Measurements from ENCODE around the gene SLC35E4.
"Not testable (repeated sequence)": the region's sequence is repeated elsewhere in the genome, so short reads cannot be mapped to it uniquely, and the experiment has no call there.

SLC35E4 gene

GRCh38 chr22:30635273-30636225, at the start of gene SLC35E4:
TSS of gene SLC35E4 (plus strand) at chr22:30635781. CDS start at chr22:30636451, 670 bp downstream.
- Histone ChIP-seq H3K4me1 (ENCODE audit: control insufficient read depth, insufficient read depth, low read length) (peaks cover 29% of the 10 kb centered on the region), H3K9ac (ENCODE audit: low read length) (peak within 1 kb of the TSS; percentile 79), H3K36me3 (ENCODE audit: control insufficient read depth, insufficient read depth, low read length) (no peaks in the 10 kb centered on the region), H3K9me3 (ENCODE audit: control insufficient read depth, low read length) (no peaks in the 10 kb centered on the region), H3K27me3 (ENCODE audit: control insufficient read depth, insufficient read depth, low read length) (no peaks in the 10 kb centered on the region), H3K4me3 (ENCODE audit: low read length) (peak within 1 kb of the TSS; percentile 29)

- H3K9ac ChIP-seq (ENCODE audit: low read length), result no peak overlapping the region
- peaks cover 4% of the 10 kb centered on the region for H3K36me3 ChIP-seq (ENCODE audit: control insufficient read depth, insufficient read depth, low read length)
- no peaks in the 10 kb centered on the region for H3K27me3 ChIP-seq (ENCODE audit: control insufficient read depth, insufficient read depth, low read length)
- H3K9me3 ChIP-seq (ENCODE audit: control insufficient read depth, low read length), result no peaks in the 10 kb centered on the region
- H3K4me3 ChIP-seq (ENCODE audit: low read length), result no peak overlapping the region
- peaks cover 13% of the 10 kb centered on the region for H3K4me1 ChIP-seq (ENCODE audit: control insufficient read depth, insufficient read depth, low read length)
Observed at GRCh38 chr22:30586414-30586813, 49.2 kb upstream of the SLC35E4 start.

- Histone ChIP-seq H3K4me1 (ENCODE audit: control insufficient read depth, insufficient read depth, low read length) (peaks cover 29% of the 10 kb centered on the region), H3K9me3 (ENCODE audit: control insufficient read depth, low read length) (no peaks in the 10 kb centered on the region), H3K36me3 (ENCODE audit: control insufficient read depth, insufficient read depth, low read length) (no peaks in the 10 kb centered on the region), H3K4me3 (ENCODE audit: low read length) (peak overlapping the region; percentile 63), H3K9ac (ENCODE audit: low read length) (peak overlapping the region; percentile 74), H3K27me3 (ENCODE audit: control insufficient read depth, insufficient read depth, low read length) (no peaks in the 10 kb centered on the region)
Observed at GRCh38 chr22:30591191-30591587, 44.4 kb upstream of the SLC35E4 start.

- Histone ChIP-seq H3K4me1 (ENCODE audit: control insufficient read depth, insufficient read depth, low read length) (peaks cover 30% of the 10 kb centered on the region), H3K4me3 (ENCODE audit: low read length) (peak within 1 kb of the TSS; percentile 63), H3K9ac (ENCODE audit: low read length) (peak within 1 kb of the TSS; percentile 74), H3K9me3 (ENCODE audit: control insufficient read depth, low read length) (no peaks in the 10 kb centered on the region), H3K36me3 (ENCODE audit: control insufficient read depth, insufficient read depth, low read length) (no peaks in the 10 kb centered on the region), H3K27me3 (ENCODE audit: control insufficient read depth, insufficient read depth, low read length) (no peaks in the 10 kb centered on the region)
Observed at GRCh38 chr22:30591588-30592359, 43.8 kb upstream of the SLC35E4 start, which contains the start of gene PES1. TSS of gene PES1 (minus strand) at chr22:30591910. CDS start at chr22:30591833, 77 bp downstream.

GRCh38 chr22:30592360-30592713, 43.2 kb upstream of the SLC35E4 start:
- H3K9me3 ChIP-seq (ENCODE audit: control insufficient read depth, low read length); H3K27me3 ChIP-seq (ENCODE audit: control insufficient read depth, insufficient read depth, low read length); H3K9ac ChIP-seq (ENCODE audit: low read length); H3K36me3 ChIP-seq (ENCODE audit: control insufficient read depth, insufficient read depth, low read length); H3K4me3 ChIP-seq (ENCODE audit: low read length): not testable (repeated sequence)
- H3K4me1 ChIP-seq (ENCODE audit: control insufficient read depth, insufficient read depth, low read length), result peaks cover 30% of the 10 kb centered on the region

- Histone ChIP-seq H3K36me3 (ENCODE audit: control insufficient read depth, insufficient read depth, low read length) (no peaks in the 10 kb centered on the region), H3K9ac (ENCODE audit: low read length) (no peak overlapping the region), H3K4me1 (ENCODE audit: control insufficient read depth, insufficient read depth, low read length) (peaks cover 19% of the 10 kb centered on the region), H3K27me3 (ENCODE audit: control insufficient read depth, insufficient read depth, low read length) (no peaks in the 10 kb centered on the region), H3K9me3 (ENCODE audit: control insufficient read depth, low read length) (no peaks in the 10 kb centered on the region), H3K4me3 (ENCODE audit: low read length) (no peak overlapping the region)
Observed at GRCh38 chr22:30596199-30596598, 39.4 kb upstream of the SLC35E4 start.

- no peaks in the 10 kb centered on the region for H3K36me3 ChIP-seq (ENCODE audit: control insufficient read depth, insufficient read depth, low read length)
- H3K27me3 ChIP-seq (ENCODE audit: control insufficient read depth, insufficient read depth, low read length), result no peaks in the 10 kb centered on the region
- H3K4me3 ChIP-seq (ENCODE audit: low read length), result no peak overlapping the region
- H3K9me3 ChIP-seq (ENCODE audit: control insufficient read depth, low read length), result no peaks in the 10 kb centered on the region
- no peak overlapping the region for H3K9ac ChIP-seq (ENCODE audit: low read length)
- H3K4me1 ChIP-seq (ENCODE audit: control insufficient read depth, insufficient read depth, low read length), result peaks cover 18% of the 10 kb centered on the region
Observed at GRCh38 chr22:30596886-30597285, 38.7 kb upstream of the SLC35E4 start.

- Histone ChIP-seq H3K4me1 (ENCODE audit: control insufficient read depth, insufficient read depth, low read length) (peaks cover 22% of the 10 kb centered on the region), H3K27me3 (ENCODE audit: control insufficient read depth, insufficient read depth, low read length) (no peaks in the 10 kb centered on the region), H3K9ac (ENCODE audit: low read length) (no peak overlapping the region), H3K36me3 (ENCODE audit: control insufficient read depth, insufficient read depth, low read length) (no peaks in the 10 kb centered on the region), H3K9me3 (ENCODE audit: control insufficient read depth, low read length) (no peaks in the 10 kb centered on the region), H3K4me3 (ENCODE audit: low read length) (no peak overlapping the region)
Observed at GRCh38 chr22:30598986-30599385, 36.6 kb upstream of the SLC35E4 start.

- Histone ChIP-seq H3K9me3 (ENCODE audit: control insufficient read depth, low read length) (no peaks in the 10 kb centered on the region), H3K9ac (ENCODE audit: low read length) (no peak overlapping the region), H3K4me3 (ENCODE audit: low read length) (no peak overlapping the region), H3K27me3 (ENCODE audit: control insufficient read depth, insufficient read depth, low read length) (no peaks in the 10 kb centered on the region), H3K4me1 (ENCODE audit: control insufficient read depth, insufficient read depth, low read length) (peaks cover 22% of the 10 kb centered on the region), H3K36me3 (ENCODE audit: control insufficient read depth, insufficient read depth, low read length) (no peaks in the 10 kb centered on the region)
Observed at GRCh38 chr22:30600921-30601320, 34.7 kb upstream of the SLC35E4 start.

GRCh38 chr22:30601464-30601863, 34.1 kb upstream of the SLC35E4 start:
- no peaks in the 10 kb centered on the region for H3K27me3 ChIP-seq (ENCODE audit: control insufficient read depth, insufficient read depth, low read length)
- peaks cover 23% of the 10 kb centered on the region for H3K4me1 ChIP-seq (ENCODE audit: control insufficient read depth, insufficient read depth, low read length)
- no peak overlapping the region for H3K4me3 ChIP-seq (ENCODE audit: low read length)
- no peaks in the 10 kb centered on the region for H3K9me3 ChIP-seq (ENCODE audit: control insufficient read depth, low read length)
- H3K36me3 ChIP-seq (ENCODE audit: control insufficient read depth, insufficient read depth, low read length), result no peaks in the 10 kb centered on the region
- H3K9ac ChIP-seq (ENCODE audit: low read length), result no peak overlapping the region

GRCh38 chr22:30602049-30602448, 33.5 kb upstream of the SLC35E4 start:
- no peak overlapping the region for H3K9ac ChIP-seq (ENCODE audit: low read length)
- no peaks in the 10 kb centered on the region for H3K27me3 ChIP-seq (ENCODE audit: control insufficient read depth, insufficient read depth, low read length)
- H3K36me3 ChIP-seq (ENCODE audit: control insufficient read depth, insufficient read depth, low read length), result no peaks in the 10 kb centered on the region
- H3K4me1 ChIP-seq (ENCODE audit: control insufficient read depth, insufficient read depth, low read length), result peaks cover 26% of the 10 kb centered on the region
- H3K9me3 ChIP-seq (ENCODE audit: control insufficient read depth, low read length), result no peaks in the 10 kb centered on the region
- H3K4me3 ChIP-seq (ENCODE audit: low read length), result no peak overlapping the region

- H3K27me3 ChIP-seq (ENCODE audit: control insufficient read depth, insufficient read depth, low read length), result no peaks in the 10 kb centered on the region
- no peaks in the 10 kb centered on the region for H3K36me3 ChIP-seq (ENCODE audit: control insufficient read depth, insufficient read depth, low read length)
- no peaks in the 10 kb centered on the region for H3K9me3 ChIP-seq (ENCODE audit: control insufficient read depth, low read length)
Observed at GRCh38 chr22:30603801-30604200, 31.8 kb upstream of the SLC35E4 start.

More at GRCh38 chr22:30603801-30604200, 31.8 kb upstream of the SLC35E4 start:
- no peak overlapping the region for H3K9ac ChIP-seq (ENCODE audit: low read length)
- H3K4me1 ChIP-seq (ENCODE audit: control insufficient read depth, insufficient read depth, low read length), result peaks cover 43% of the 10 kb centered on the region
- no peak overlapping the region for H3K4me3 ChIP-seq (ENCODE audit: low read length)
